A549 (cell line): ENCODE data around the gene SEC16B. TPM values are rescaled to one million over a fixed set of nuclear protein-coding genes. Genes with fewer than 3 reads are reported as not detected.

Source experiments
- ATAC-seq, 2 experiments: fragments of 200-7000 bp in 1 of 2; fragments of >200 bp in 1 of 2; cut with Nextera tagmentation in 1 of 2; cut with Tn5 transposase in 1 of 2; 3 replicates each; pipeline versions ENCODE4 v1.8.0 to v1.9.1; 2018 to 2020; ENCODE audit warnings: mild to moderate bottlenecking in 1 of 2, moderate library complexity in 1 of 2
- CTCF ChIA-PET: fragments of 300-600 bp; sonication (Branson Sonifier 250); formaldehyde crosslinking; extraction: SDS; loops from one replicate; lab custom pipeline; 2021; ENCODE audit warnings: antibody characterized with exemption, inconsistent platforms; lab: Yijun Ruan, JAX
- POLR2A ChIA-PET: fragments of 350-600 bp; formaldehyde crosslinking; extraction: SDS; loops from one replicate; lab custom pipeline; 2021; ENCODE audit warnings: antibody characterized with exemption, inconsistent platforms; lab: Yijun Ruan, JAX
- DNase-seq, 2 experiments: peaks; one replicate each; pipeline versions ENCODE4 v3.0.0 to v3.0.0-alpha.2; 2011 to 2016; ENCODE audit warnings: low read depth in 1 of 2, low spot score in 1 of 2
- FAIRE-seq: peaks from 2 replicates; lab custom pipeline; 2011; peaks lifted over from hg19 to GRCh38; lab: Jason Lieb, UNC
- H3K27ac ChIP-seq, 2 experiments: fragments of >200 bp; sonication (Bioruptor Twin); formaldehyde crosslinking; 3 replicates each; pipeline ENCODE4 v1.5.1; 2016 to 2017
- H3K4me1 ChIP-seq: fragments of >200 bp; sonication (Bioruptor Twin); formaldehyde crosslinking; 3 replicates; pipeline ENCODE4 v1.6.1; 2016
- H3K4me2 ChIP-seq: fragments of >200 bp; sonication (Bioruptor Twin); formaldehyde crosslinking; 3 replicates; pipeline ENCODE4 v1.6.1; 2016
- H3K4me3 ChIP-seq: fragments of >200 bp; sonication (Bioruptor Twin); formaldehyde crosslinking; 3 replicates; pipeline ENCODE4 v1.5.1; 2016
- H3K9me3 ChIP-seq: fragments of >200 bp; sonication (Bioruptor Twin); formaldehyde crosslinking; 3 replicates; pipeline ENCODE4 v1.6.1; 2016
- BHLHE40 ChIP-seq: IDR thresholded peaks from 2 replicates; pipeline ENCODE4 v1.6.1; 2012; ENCODE audit warnings: low read depth, low read length, inconsistent platforms
- CHD2 ChIP-seq: fragments of 150-350 bp; IDR thresholded peaks from 2 replicates; pipeline ENCODE4 v1.6.1; 2014; ENCODE audit warnings: low read length; ENCODE audit not compliant: partially characterized antibody
- HDAC2 ChIP-seq: fragments of 200-600 bp; sonication (generic); IDR thresholded peaks from 2 replicates; pipeline ENCODE4 v1.6.1; 2016
- JUN ChIP-seq, 2 experiments: fragments of >200 bp; sonication (Bioruptor Twin); formaldehyde crosslinking; IDR thresholded peaks; 2 replicates in 1 of 2; 3 replicates in 1 of 2; pipeline ENCODE4 v1.6.1; 2016 to 2017
- KDM1A ChIP-seq: fragments of 200-600 bp; sonication (generic); IDR thresholded peaks from 2 replicates; pipeline ENCODE4 v1.6.1; 2016; ENCODE audit warnings: low read depth, mild to moderate bottlenecking
- MAZ ChIP-seq: fragments of 150-350 bp; IDR thresholded peaks from 2 replicates; pipeline ENCODE4 v1.6.1; 2014; ENCODE audit warnings: antibody characterized with exemption, low read depth, low read length, borderline replicate concordance
- NPAS2 ChIP-seq: fragments of 250-450 bp; sonication (Bioruptor Pico); IDR thresholded peaks from 2 replicates; pipeline ENCODE4 v1.8.0; 2022; ENCODE audit warnings: mild to moderate bottlenecking, moderate library complexity, borderline replicate concordance
- NR3C1 ChIP-seq: fragments of >200 bp; sonication (Bioruptor Twin); formaldehyde crosslinking; IDR thresholded peaks from 3 replicates; pipeline ENCODE4 v1.6.1; 2017
- POLR2A ChIP-seq: IDR thresholded peaks from 2 replicates; pipeline ENCODE4 v1.6.1; 2012; ENCODE audit warnings: mild to moderate bottlenecking, low read length
- POLR2AphosphoS2 ChIP-seq: conservative IDR thresholded peaks from 2 replicates; pipeline ENCODE4 v1.6.1; 2012; ENCODE audit warnings: low read length, improper control_type of control experiment, inconsistent platforms
- RAD21 ChIP-seq, 2 experiments: fragments of >200 bp in 1 of 2; sonication (Bioruptor Twin) in 1 of 2; formaldehyde crosslinking in 1 of 2; IDR thresholded peaks in 1 of 2; conservative IDR thresholded peaks in 1 of 2; 2 replicates in 1 of 2; 3 replicates in 1 of 2; pipeline ENCODE4 v1.6.1; 2012 to 2018; ENCODE audit warnings: inconsistent platforms in 1 of 2
- RARB ChIP-seq: fragments of 250-450 bp; sonication (Bioruptor Pico); IDR thresholded peaks from 2 replicates; pipeline ENCODE4 v1.8.0; 2021; ENCODE audit warnings: mild to moderate bottlenecking, moderate library complexity
- RFX5 ChIP-seq: fragments of 450-650 bp; IDR thresholded peaks from 2 replicates; pipeline ENCODE4 v1.7.1; 2014; ENCODE audit warnings: antibody characterized with exemption, mild to moderate bottlenecking, moderate library complexity
- TFCP2L1 ChIP-seq: fragments of 250-450 bp; sonication (Bioruptor Pico); IDR thresholded peaks from 2 replicates; pipeline ENCODE4 v1.5.0; 2021; ENCODE audit warnings: mild to moderate bottlenecking
- ZFP36 ChIP-seq: fragments of 450-650 bp; IDR thresholded peaks from 2 replicates; pipeline ENCODE4 v1.6.1; 2014; ENCODE audit warnings: borderline replicate concordance; ENCODE audit not compliant: partially characterized antibody
- ZSCAN20 ChIP-seq: fragments of 250-450 bp; sonication (Bioruptor Pico); IDR thresholded peaks from 2 replicates; pipeline ENCODE4 v1.8.0; 2022; ENCODE audit warnings: mild to moderate bottlenecking, moderate library complexity
- WGBS: methylation state at CpG from one replicate; pipeline ENCODE4 v1.1.6; 2017; ENCODE audit errors: missing lambda C conversion rate; 5-methylcytosine and 5-hydroxymethylcytosine counted together
- polyA plus RNA-seq, 4 experiments: library from polyadenylated mRNA; depleted of rRNA in 3 of 4; stranded (reverse); fragments of >200 nt; fragmentation: RNase III in 1 of 4; extraction: RNeasy Plus Mini Kit Qiagen cat#74134 plus additional on column Dnase treatment in 1 of 4; gene quantifications; 2 replicates in 3 of 4; 3 replicates in 1 of 4; pipeline ENCODE4 v1.2.3, GENCODE V29; 2011 to 2017
- TF ChIP-seq, protein P1 (sequence below): fragments of >200 bp; sonication (Bioruptor Twin); formaldehyde crosslinking; IDR thresholded peaks from 3 replicates; pipeline ENCODE4 v1.6.1; 2016

Gene SEC16B
- polyA plus RNA-seq, 2 of the 4 experiments (the other 2 are of a cell fraction), result 1.3 to 2.6 TPM

DNA sequence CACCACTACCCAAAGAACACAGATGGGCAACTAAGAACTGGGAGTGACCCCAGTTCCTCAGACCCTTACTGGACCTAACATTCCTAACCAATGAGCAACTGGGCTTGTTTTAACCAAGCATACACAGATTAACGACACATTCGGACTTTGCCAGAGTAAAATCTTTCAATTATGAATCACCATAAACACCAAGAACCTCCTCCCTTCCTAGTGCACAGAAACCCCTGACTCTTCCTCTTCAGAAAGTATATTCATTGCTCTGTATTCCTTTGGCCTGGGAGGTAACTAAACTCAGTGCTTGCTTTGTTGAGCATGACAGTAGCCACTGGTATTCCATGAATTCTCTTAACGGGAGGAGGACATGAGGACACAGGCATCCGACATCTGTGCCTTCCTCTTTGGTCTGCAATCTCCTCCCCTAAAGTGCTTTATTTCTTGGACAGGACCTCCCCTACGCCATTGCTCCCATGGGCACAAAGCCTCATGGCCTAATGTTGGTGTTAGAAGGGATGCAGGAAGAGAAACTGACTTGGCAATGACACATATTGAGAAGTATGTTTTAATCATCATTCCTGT lies 42.7 kb downstream of the SEC16B start:
- CTCF ChIA-PET, result no interaction called here
- FAIRE-seq, result no peak
- no peak for TF ChIP-seq RFX5
- no peak for DNase-seq
- no peak overlapping the region for H3K27ac ChIP-seq
- POLR2A ChIA-PET, result no interaction called here
- peaks cover 9% of the 10 kb centered on the region; the same call in 1 of the 3 replicates for H3K4me1 ChIP-seq
- peak in 1 of 2 experiments; percentile 53; a peak in 3 of 6 replicates for ATAC-seq
- H3K9me3 ChIP-seq, result no peaks in the 10 kb centered on the region
- no peak overlapping the region for H3K4me3 ChIP-seq
- peak overlapping the region; percentile 35 for H3K4me2 ChIP-seq
- WGBS, result 34% methylated on average over 5 of the region's 5 CpGs

DNA sequence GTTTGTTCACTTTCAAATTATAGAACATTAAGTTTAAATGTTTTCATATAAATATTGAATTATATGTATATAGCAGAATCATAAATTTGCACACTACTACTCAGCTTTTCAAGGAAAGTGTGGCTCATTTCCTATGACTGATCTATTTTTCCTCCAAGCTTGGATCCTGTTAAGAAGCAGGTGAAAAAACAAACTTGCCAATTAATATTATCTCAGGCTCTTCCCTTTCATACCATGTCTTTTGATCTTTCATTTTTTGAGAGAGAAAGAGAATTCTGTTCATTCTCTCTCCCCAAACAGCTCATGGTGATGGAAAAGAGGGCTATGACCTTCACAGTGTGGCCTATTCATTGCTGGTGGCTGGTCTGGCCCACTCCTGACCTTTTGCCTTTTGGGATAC lies 43.7 kb downstream of the SEC16B start:
- no peak overlapping the region for H3K4me3 ChIP-seq
- no peak overlapping the region for H3K4me2 ChIP-seq
- no peaks in the 10 kb centered on the region for H3K9me3 ChIP-seq
- H3K4me1 ChIP-seq, result peaks cover 9% of the 10 kb centered on the region; the same call in 1 of the 3 replicates
- H3K27ac ChIP-seq, result no peak overlapping the region
- ChIA-PET POLR2A (no interaction called here), CTCF (interaction anchor here (0.7 to 1.2 kb wide), 2 partner anchors 15 to 19 kb away, joined by 3 to 4 read pairs; no protein-coding TSS in a partner anchor)
- TF ChIP-seq NPAS2 (CRISPR knock-in tag), result no peak
- TF ChIP-seq CHD2, result no peak
- TF ChIP-seq RAD21 (conservative IDR thresholded peaks at IDR 0.05 in 1 of 2, IDR thresholded peaks at IDR 0.05 in 1 of 2), result no peak
- TF ChIP-seq BHLHE40, result no peak
- TF ChIP-seq NR3C1, result no peak
- no peak for FAIRE-seq
- ATAC-seq, result no peak
- DNase-seq, result no peak

DNA sequence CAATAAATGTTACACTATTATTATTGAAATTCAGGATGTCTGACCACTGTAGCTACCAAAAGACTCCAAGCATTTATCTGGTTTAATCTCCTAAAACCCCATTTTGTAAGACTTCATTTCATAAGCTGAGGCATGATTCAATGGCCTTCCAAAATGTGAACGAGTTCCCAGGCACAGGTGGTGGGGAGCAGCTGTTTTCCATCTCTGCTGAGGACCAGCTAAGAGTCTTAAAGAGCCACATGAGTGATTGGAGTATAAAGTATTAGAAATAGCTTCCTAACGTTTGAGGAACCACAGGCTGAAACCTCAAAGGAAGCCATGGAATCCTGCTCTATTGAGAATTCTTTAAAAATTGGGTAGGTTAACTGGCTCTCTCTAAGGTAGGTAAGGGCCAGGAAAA lies 44.9 kb downstream of the SEC16B start:
- WGBS, result 25% methylated on average over 2 of the region's 2 CpGs
- ATAC-seq, result no peak
- CTCF ChIA-PET, result interaction anchor here (0.8 to 6.9 kb wide), 4 partner anchors 8 to 27 kb away, joined by 3 to 29 read pairs (median 4); no protein-coding TSS in a partner anchor
- Histone ChIP-seq H3K4me3 (no peak overlapping the region), H3K4me2 (no peak overlapping the region), H3K4me1 (peaks cover 9% of the 10 kb centered on the region; the same call in 1 of the 3 replicates), H3K9me3 (no peaks in the 10 kb centered on the region), H3K27ac (no peak overlapping the region)
- DNase-seq, result no peak
- TF ChIP-seq ZSCAN20 (CRISPR knock-in tag) (no peak), POLR2A (no peak), MAZ (no peak), KDM1A (no peak), JUN (IDR thresholded peaks at IDR 0.05) (no peak), ZFP36 (no peak), POLR2AphosphoS2 (no peak)
- TF ChIP-seq, protein P1, sequence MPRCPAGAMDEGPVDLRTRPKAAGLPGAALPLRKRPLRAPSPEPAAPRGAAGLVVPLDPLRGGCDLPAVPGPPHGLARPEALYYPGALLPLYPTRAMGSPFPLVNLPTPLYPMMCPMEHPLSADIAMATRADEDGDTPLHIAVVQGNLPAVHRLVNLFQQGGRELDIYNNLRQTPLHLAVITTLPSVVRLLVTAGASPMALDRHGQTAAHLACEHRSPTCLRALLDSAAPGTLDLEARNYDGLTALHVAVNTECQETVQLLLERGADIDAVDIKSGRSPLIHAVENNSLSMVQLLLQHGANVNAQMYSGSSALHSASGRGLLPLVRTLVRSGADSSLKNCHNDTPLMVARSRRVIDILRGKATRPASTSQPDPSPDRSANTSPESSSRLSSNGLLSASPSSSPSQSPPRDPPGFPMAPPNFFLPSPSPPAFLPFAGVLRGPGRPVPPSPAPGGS, result no peak
- no peak for FAIRE-seq
- POLR2A ChIA-PET, result no interaction called here

DNA sequence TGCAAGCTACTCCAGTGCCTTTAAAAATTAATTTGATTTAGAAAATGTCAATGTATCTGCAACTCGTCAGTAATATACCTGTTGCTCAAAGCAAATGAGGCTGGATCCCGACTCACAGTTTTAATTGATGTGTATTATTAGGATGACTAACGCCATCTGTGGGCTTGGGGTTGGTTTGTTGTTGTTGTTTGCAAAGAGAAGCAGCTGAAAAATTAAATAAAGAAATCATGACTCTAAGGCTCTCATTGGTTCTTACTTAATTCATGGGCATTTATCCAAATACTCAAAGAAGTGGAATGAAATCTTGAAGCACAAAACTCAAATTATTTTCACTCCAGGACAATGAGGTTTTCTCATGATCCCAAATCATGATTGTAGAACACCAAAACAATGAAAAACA lies 46.4 kb downstream of the SEC16B start:
- Histone ChIP-seq H3K9me3 (no peaks in the 10 kb centered on the region), H3K4me2 (no peak overlapping the region), H3K4me1 (peaks cover 9% of the 10 kb centered on the region; the same call in 1 of the 3 replicates), H3K4me3 (no peak overlapping the region), H3K27ac (no peak overlapping the region)
- WGBS, result 32% methylated on average over 3 of the region's 3 CpGs
- ATAC-seq (no peak), FAIRE-seq (peak; percentile 56), DNase-seq (no peak)
- no peak for TF ChIP-seq JUN (IDR thresholded peaks at IDR 0.05)
- TF ChIP-seq NPAS2 (CRISPR knock-in tag), result no peak
- no peak for TF ChIP-seq RARB (CRISPR knock-in tag)
- TF ChIP-seq TFCP2L1, result no peak
- TF ChIP-seq HDAC2, result no peak
- no peak for TF ChIP-seq POLR2A
- CTCF ChIA-PET, result interaction anchor here (6.9 kb wide), 1 partner anchor 24 kb away, joined by 29 read pairs; no protein-coding TSS in a partner anchor
- POLR2A ChIA-PET, result no interaction called here
